ENCODE results near the gene BANK1.

DNA sequence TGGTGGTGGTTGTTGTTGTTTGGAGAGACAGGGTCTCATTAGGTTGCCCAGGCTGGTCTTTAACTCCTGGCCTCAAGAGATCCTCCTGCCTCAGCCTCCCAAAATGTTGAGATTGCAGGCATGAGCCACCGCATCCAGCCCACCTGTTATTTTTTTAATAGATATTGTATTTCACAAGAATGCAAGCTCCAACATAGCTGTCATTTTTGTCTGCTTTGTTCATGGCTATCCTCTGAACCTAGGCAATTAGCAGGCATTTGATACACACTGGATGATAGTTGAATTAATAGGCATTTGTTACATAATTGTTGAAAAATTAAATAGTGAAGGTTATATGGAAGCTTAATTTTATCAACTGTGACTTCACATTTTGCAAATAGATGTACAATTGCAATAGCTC, 64.7 kb downstream of the BANK1 start:
- TF ChIP-seq MAX (IDR thresholded peaks at IDR 0.05) (no peak), POLR2A (IDR thresholded peaks at IDR 0.05; ENCODE audit: control extremely low read depth in 1 of 2, low read depth in 2 of 2, low read length in 2 of 2) (no peak), CBX5 (IDR thresholded peaks at IDR 0.05; ENCODE audit: low read depth, low read length) (no peak)
- TF ChIP-seq, protein P1, sequence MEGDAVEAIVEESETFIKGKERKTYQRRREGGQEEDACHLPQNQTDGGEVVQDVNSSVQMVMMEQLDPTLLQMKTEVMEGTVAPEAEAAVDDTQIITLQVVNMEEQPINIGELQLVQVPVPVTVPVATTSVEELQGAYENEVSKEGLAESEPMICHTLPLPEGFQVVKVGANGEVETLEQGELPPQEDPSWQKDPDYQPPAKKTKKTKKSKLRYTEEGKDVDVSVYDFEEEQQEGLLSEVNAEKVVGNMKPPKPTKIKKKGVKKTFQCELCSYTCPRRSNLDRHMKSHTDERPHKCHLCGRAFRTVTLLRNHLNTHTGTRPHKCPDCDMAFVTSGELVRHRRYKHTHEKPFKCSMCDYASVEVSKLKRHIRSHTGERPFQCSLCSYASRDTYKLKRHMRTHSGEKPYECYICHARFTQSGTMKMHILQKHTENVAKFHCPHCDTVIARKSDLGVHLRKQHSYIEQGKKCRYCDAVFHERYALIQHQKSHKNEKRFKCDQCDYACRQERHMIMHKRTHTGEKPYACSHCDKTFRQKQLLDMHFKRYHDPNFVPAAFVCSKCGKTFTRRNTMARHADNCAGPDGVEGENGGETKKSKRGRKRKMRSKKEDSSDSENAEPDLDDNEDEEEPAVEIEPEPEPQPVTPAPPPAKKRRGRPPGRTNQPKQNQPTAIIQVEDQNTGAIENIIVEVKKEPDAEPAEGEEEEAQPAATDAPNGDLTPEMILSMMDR (IDR thresholded peaks at IDR 0.05; ENCODE audit: control extremely low read depth in 1 of 3, insufficient read depth in 1 of 3, low read depth in 1 of 3, low read length in 3 of 3) = no peak
